OCI-LY7 (cell line): ENCODE data around the gene MARCHF2.

Experiments
- EZH2phosphoT487 ChIP-seq: fragments of 200-600 bp; sonication (generic); IDR thresholded peaks from 2 replicates; pipeline ENCODE4 v1.6.1; 2018; ENCODE audit warnings: low read depth, borderline replicate concordance, mild to moderate bottlenecking, mixed run types, antibody characterized with exemption, low read length, moderate library complexity, mixed read lengths
- TF ChIP-seq, protein P1 (sequence below): fragments of 200-600 bp; sonication (generic); conservative IDR thresholded peaks from 2 replicates; pipeline ENCODE4 v1.5.1; 2014; ENCODE audit warnings: mild to moderate bottlenecking, antibody characterized with exemption, low read length, moderate library complexity, mixed read lengths

DNA sequence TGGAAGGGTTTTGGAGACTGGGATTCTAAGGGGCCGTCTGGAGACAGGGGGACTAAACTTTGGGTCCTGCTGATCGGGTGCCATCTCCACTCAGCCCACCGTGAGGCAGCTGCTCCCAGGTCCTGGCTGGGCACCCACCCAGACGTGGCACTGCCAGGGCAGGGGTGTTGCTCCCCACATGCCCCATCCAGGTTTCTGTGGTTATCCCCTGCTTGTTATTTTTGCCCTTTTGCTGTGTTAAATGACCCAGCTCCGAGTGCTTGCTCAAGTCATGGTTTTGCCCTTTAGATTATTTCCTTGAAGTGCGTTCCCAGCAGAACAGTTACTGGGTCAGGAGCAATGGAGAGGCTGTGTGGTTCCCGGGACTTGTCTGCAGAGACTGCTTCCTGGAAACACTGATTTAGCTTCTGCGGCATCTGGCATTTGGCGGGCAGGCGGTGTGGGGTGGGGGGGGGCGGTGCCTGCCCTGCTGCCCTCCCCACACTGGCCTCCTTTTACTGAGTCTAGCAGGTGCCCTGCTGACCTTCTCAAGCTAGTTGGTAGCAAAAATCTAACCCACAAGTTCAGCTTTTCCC is 21.0 kb upstream of the MARCHF2 start:
- TF ChIP-seq EZH2phosphoT487: no peak
- TF ChIP-seq, protein P1, sequence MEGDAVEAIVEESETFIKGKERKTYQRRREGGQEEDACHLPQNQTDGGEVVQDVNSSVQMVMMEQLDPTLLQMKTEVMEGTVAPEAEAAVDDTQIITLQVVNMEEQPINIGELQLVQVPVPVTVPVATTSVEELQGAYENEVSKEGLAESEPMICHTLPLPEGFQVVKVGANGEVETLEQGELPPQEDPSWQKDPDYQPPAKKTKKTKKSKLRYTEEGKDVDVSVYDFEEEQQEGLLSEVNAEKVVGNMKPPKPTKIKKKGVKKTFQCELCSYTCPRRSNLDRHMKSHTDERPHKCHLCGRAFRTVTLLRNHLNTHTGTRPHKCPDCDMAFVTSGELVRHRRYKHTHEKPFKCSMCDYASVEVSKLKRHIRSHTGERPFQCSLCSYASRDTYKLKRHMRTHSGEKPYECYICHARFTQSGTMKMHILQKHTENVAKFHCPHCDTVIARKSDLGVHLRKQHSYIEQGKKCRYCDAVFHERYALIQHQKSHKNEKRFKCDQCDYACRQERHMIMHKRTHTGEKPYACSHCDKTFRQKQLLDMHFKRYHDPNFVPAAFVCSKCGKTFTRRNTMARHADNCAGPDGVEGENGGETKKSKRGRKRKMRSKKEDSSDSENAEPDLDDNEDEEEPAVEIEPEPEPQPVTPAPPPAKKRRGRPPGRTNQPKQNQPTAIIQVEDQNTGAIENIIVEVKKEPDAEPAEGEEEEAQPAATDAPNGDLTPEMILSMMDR: no peak
